Activated CD4-positive, alpha-beta T cell treated with anti-CD3 and anti-CD28 coated beads, Interleukin-2, amount 10 ng/mL, durations not matched to agents 24 days and 14 days (primary cell): ENCODE measurements around the gene ANKRD11. TPM values are rescaled to one million over a fixed set of nuclear protein-coding genes. Genes with fewer than 3 reads are reported as not detected.
"Not testable (repeated sequence)": the region's sequence is repeated elsewhere in the genome, so short reads cannot be mapped to it uniquely, and the experiment has no call there.

Experiments
- DNase-seq: peaks from one replicate; pipeline ENCODE4 v3.0.0; 2022
- H3K27ac Mint-ChIP-seq: one replicate; pipeline ENCODE4 v1.8.0; 2022; ENCODE audit warnings: mild to moderate bottlenecking, mixed read lengths
- H3K27me3 Mint-ChIP-seq: one replicate; pipeline ENCODE4 v1.8.0; 2022; ENCODE audit warnings: mixed read lengths
- H3K36me3 Mint-ChIP-seq: one replicate; pipeline ENCODE4 v1.8.0; 2022; ENCODE audit warnings: low read depth, mild to moderate bottlenecking, mixed read lengths
- H3K4me1 Mint-ChIP-seq: one replicate; pipeline ENCODE4 v1.8.0; 2021; ENCODE audit warnings: mixed read lengths
- H3K4me3 Mint-ChIP-seq: one replicate; pipeline ENCODE4 v1.8.0; 2022; ENCODE audit warnings: mild to moderate bottlenecking, moderate library complexity, mixed read lengths
- H3K9me3 Mint-ChIP-seq: one replicate; pipeline ENCODE4 v1.8.0; 2021; ENCODE audit warnings: mixed read lengths
- intact Hi-C: fragments of 100-400 bp; cut with micrococcal nuclease; formaldehyde crosslinking; loops from one replicate; pipeline ENCODE4 v1.15.1; 2023
- total RNA-seq: library from RNA; stranded (reverse); gene quantifications from 2 replicates; pipeline ENCODE4 v1.2.3, GENCODE V29; 2022

Gene ANKRD11
- total RNA-seq, 1 donor from 2014 or later = 152 TPM

DNA sequence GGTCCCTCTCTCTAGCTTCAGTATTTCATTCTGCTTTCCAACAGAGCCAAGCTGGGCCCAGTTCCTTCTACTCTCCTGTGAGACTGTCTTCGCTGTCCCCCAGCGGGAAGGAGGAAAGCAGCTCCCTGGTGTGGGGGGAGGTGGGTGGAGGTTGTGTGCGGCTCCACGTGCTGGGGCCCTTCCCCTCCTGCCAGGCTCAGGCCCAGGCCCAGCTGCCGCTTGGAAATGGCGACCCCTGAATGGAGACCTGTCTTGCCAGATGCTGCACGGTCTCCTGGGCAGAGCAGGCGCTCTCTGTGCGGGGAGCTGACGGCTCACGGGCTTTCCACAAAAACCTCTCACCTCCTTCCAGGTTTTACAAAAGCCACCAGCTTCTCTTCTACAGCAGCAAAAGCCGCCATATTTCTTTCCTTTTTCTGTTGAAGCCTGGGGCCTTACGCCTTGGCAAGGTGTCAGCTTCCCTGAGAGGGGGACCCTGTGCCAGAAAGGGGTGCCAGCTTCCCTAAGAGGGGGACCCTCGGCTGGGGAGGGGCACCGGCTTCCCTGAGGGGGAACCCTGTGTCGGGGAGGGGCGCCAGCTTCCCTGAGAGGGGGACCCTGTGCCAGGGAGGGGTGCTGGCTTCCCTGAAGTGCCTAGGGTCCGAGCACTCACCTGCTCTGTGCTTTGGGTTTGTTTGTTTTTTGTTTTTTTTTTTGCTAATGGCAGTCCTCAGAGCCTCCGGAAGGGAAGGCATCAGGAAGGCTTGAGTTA is 225.4 kb downstream of the ANKRD11 start:
- Mint-ChIP-seq H3K4me3 (no peak overlapping the region), H3K9me3 (no peaks in the 10 kb centered on the region), H3K4me1 (peaks cover 5% of the 10 kb centered on the region), H3K27me3 (no peaks in the 10 kb centered on the region), H3K36me3 (peaks cover 19% of the 10 kb centered on the region), H3K27ac (no peak overlapping the region)
- intact Hi-C loops = no loop called here
- no peak for DNase-seq

DNA sequence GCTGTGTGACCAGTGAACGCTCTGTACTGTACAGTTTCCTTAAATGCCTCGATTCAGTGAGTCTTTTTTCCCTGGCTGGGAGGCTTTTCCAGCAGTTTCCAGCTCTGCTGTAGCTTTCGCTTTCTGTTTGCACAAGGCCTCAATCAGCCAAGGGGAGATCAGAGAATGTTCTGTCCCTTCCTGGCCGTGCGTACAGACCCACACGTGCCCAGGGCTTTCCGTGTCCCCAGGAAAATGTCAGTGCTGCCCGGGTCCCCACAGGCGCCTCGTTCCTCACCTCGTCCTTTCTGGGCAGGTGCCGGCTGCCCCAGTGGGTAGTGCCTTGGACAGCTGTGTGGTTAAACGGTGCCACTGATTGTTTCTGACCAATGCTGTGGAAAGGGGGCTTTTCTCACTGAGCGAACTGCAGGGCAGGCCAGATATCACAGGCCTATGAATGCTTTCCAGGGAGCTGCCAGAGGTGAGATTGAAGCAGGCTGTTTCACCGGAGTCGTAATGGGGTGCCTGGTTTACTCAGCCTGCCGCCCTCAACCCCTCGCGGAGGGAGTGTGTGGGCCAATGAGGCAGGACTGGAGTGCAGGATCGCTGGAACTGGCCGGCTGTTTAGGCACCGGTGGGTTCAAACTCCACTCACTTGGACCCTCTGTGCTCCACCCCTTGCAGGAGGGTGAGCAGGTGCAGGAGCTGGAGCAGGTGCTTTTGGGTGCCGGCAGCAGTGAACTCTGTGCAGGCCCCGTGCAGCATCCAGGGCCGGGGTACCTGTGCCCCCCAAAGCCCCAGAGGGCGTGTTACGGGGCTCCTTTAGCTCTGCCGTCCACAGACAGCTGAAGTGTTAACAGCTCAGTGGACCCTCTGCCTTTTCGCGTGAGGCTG is 228.4 kb downstream of the ANKRD11 start:
- Mint-ChIP-seq H3K4me3 (no peak overlapping the region), H3K27me3 (peaks cover 12% of the 10 kb centered on the region), H3K36me3 (peaks cover 4% of the 10 kb centered on the region), H3K4me1 (peaks cover 14% of the 10 kb centered on the region), H3K9me3 (no peaks in the 10 kb centered on the region), H3K27ac (peak overlapping the region; percentile 47)
- intact Hi-C loops = no loop called here
- DNase-seq = no peak

DNA sequence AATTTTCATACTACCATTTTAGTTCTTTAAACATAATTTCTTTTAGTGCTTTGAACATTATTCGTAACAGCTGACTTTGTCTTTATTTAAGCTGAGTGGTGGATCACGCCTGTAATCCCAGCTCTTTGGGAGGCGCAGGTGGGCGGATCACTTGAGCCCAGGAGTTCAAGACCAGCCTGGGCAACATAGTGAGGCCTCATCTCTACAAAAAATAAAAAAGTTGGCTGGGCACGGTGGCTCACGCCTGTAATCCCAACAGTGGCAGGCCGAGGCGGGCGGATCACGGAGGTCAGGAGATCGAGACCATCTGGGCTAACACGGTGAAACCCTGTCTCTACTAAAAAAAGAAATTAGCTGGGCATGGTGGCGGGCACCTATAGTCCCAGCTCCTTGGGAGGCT is 230.5 kb downstream of the ANKRD11 start:
- H3K27ac Mint-ChIP-seq, intact Hi-C loops, DNase-seq: not testable (repeated sequence)

DNA sequence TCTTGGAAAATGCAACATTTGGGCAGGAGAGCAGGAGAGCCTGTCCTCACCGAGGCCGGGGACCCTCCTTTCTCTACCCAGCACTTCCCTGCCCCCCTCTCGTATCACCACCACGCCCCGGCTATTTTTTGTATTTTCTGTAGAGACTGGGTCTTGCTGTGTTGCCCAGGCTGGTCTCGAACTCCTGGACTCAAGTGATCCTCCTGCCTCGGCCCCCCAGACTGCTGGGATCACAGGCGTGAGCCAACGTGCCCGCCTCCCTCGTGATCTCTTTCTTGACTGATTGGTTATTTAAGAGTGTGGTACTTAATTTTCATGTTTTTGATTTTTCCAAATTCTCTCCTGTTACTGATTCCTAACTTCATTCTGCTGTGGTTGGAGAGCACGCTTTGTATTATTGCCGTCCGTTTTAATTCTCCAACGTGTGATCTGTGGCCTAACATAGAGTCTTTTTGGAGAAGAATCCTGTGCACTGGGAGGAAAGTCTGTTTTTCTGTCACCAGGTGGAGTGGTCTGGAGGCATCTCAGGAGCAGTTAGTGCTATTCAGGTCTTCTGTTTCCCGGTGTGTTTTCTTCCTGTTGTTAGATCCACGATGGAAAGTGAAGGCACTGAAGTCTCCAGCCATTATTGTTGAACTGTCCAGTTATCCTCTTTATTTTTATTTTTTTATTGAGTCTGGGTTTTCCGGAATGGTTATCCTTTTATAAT is 232.4 kb downstream of the ANKRD11 start:
- Mint-ChIP-seq H3K4me3 (peak overlapping the region; percentile 73), H3K36me3 (peaks cover 7% of the 10 kb centered on the region), H3K27ac (peak overlapping the region; percentile 60), H3K4me1 (peaks cover 19% of the 10 kb centered on the region), H3K27me3 (peaks cover 27% of the 10 kb centered on the region), H3K9me3 (peaks cover 3% of the 10 kb centered on the region)
- intact Hi-C loops = no loop called here
- DNase-seq = no peak

More for the DNA sequence above, 230.5 kb downstream of the ANKRD11 start:
- H3K4me3 Mint-ChIP-seq, H3K36me3 Mint-ChIP-seq, H3K9me3 Mint-ChIP-seq: not testable (repeated sequence)
- H3K4me1 Mint-ChIP-seq = peaks cover 19% of the 10 kb centered on the region
- H3K27me3 Mint-ChIP-seq = peaks cover 22% of the 10 kb centered on the region

DNA sequence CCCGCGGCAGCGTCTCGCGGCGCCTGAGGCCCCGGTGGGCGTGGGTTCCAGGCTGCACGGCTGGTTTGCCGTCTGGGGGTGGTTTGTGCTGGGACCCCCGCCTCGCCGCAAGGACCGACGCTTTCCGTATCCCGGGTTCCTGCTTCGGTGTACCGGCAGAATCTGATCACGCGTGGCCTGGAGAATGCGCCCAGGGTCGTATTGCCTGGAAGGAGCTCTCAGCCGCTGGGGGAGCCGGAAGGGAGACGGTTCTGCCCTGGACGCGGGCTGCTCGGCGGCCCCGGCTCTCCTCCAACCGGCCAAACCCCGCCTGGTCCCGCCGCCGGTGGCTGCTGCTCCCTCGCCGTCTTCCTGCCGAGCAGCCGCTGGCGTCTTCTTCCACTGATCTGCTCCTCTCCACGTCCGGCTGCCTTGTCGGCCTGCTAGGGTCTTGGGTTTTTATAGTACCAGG is 233.1 kb downstream of the ANKRD11 start:
- H3K4me1 Mint-ChIP-seq = peaks cover 19% of the 10 kb centered on the region
- H3K27me3 Mint-ChIP-seq = peaks cover 27% of the 10 kb centered on the region
- H3K27ac Mint-ChIP-seq = peak overlapping the region; percentile 60
- peak; percentile 73 for DNase-seq
- H3K4me3 Mint-ChIP-seq = peak overlapping the region; percentile 73
- peaks cover 3% of the 10 kb centered on the region for H3K9me3 Mint-ChIP-seq
- peaks cover 5% of the 10 kb centered on the region for H3K36me3 Mint-ChIP-seq
- intact Hi-C loops = no loop called here

DNA sequence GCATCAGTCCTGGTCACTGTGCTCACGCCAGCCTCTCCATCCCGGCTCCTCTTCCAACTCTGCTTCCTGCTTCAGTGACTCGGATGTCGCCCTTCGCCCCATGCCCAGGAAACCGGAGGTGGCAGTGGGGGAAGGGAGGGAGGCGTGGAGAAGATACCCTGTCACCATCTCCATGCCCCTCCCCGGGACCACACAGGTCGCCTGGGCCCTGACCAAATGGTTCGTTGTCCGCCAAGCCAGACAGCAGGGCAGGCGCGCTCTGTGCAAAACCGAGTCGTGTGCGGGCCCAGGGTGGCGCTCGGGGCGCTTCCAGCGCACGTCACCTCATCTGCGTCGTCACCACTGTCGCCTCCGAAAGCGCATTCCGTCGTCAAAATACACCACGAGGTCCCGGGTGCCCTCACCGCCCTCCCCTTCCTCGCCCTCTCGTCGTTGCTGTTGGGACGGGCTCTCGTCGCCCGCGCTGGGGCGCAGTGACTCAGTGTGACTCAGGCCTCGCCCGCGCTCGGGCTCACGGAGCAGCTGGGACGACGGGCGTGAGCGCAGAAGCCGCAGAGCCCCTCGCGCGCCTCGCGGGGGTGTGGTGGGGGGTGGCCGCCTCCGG is 233.6 kb downstream of the ANKRD11 start:
- Mint-ChIP-seq H3K4me1 (peaks cover 18% of the 10 kb centered on the region), H3K27ac (peak overlapping the region; percentile 62)
- intact Hi-C loops = no loop called here

DNA sequence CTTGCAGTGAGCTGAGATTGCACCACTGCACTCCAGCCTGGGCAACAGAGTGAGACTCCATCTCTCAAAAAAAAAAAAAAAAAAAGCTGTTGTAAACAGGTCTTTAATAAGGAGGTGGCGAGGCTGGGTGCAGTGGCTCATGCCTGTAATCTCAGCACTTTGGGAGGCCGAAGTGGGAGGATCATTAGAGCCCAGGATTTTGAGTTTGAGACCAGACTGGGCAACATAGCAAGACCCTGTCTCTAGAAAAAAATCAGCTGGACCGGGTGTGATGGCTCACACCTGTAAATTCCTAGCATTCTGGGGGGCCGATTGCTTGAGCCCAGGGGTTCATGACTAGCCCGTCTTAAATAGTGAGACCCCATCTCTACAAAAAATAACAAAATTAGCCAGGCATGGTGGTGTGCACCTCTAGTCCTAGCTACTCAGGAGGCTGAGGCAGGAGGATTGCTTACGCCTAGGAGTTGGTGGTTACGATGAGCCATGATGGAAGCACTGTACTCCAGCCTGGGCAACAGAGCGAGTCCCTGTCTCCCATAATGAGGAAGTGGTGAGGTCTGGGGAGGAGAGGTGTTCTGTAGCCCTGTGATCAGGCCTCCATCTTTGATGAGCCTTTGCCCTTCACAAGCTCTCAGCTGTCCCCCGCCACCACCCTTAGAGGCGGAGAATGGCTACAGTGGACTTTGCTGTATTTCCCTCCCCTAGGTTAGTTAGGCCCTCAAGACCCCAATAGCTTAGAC is 236.6 kb downstream of the ANKRD11 start:
- Mint-ChIP-seq H3K27ac (no peak overlapping the region), H3K9me3 (peaks cover 11% of the 10 kb centered on the region), H3K4me3 (no peak overlapping the region), H3K4me1 (peaks cover 14% of the 10 kb centered on the region), H3K27me3 (peaks cover 30% of the 10 kb centered on the region), H3K36me3 (peaks cover 11% of the 10 kb centered on the region)
- DNase-seq = no peak
- intact Hi-C loops = no loop called here

More for the DNA sequence above, 233.6 kb downstream of the ANKRD11 start:
- Mint-ChIP-seq H3K4me3 (peak overlapping the region; percentile 76), H3K9me3 (peaks cover 3% of the 10 kb centered on the region), H3K36me3 (peaks cover 5% of the 10 kb centered on the region), H3K27me3 (peaks cover 27% of the 10 kb centered on the region)
- DNase-seq = peak; percentile 90

DNA sequence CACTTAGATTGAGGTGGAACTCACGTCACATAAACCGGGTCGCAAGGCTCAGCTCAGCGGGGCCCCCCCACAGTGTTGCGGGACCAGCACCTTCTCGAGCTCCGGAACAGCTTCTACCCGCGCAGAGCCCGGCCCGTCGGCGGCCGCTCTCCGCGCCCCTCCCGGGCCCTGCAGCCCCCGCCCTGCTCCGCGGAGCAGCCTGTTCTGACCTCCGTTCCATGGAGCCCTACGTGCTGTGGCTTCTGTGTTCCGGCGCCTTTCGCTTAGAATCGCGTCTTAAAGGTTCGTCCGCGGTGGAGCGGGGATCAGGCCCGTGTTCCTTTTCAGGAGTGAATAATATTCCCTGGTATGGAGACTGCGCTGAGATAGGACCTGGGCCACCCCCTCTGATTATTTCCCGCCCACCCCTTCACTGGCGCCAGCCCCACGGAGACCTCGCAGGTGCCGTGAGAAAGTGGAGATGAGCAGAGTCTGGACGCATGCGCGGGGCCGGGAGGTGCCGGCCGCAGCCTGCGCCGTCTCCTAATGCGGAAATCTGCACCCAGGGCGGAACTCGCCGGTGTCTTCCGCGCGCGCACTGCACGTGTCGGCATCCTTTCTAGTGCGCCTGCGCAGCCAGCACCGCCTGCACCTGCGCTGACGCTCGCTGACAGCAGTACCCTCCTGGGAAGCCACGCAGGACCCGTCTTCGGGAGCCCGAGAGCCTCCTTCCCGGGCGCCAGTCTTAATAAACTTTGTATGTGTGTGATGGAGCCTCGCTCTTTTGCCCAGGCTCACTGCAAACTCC is 242.0 kb downstream of the ANKRD11 start:
- Mint-ChIP-seq H3K9me3 (peaks cover 8% of the 10 kb centered on the region), H3K4me1 (peaks cover 2% of the 10 kb centered on the region), H3K27ac (no peak overlapping the region), H3K36me3 (peaks cover 6% of the 10 kb centered on the region), H3K4me3 (peak overlapping the region; percentile 76), H3K27me3 (peaks cover 4% of the 10 kb centered on the region)
- DNase-seq = no peak
- intact Hi-C loops = loop anchor here (5.0 to 10.0 kb wide), 3 partner anchors 456 to 616 kb away; partner anchors contain the start of genes SPATA2L, VPS9D1 and ZNF276

DNA sequence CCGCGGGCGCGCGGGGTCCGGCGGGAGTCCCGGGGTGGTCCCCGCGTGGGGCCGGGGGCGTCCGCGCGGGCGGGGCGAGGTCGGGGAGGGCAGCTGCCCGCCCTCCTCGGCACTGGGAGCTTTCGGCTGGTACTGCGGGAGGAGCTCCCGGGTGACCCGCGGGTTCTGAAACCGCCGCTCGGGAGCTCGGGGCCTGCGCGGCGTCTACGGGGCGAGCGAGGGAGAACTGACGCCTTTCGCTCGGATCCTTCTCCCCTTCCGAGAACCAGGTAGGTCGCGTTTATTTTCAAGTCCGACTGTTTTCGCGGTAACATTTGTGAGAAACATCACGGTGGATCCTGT is 242.7 kb downstream of the ANKRD11 start:
- not testable (repeated sequence) for H3K4me1 Mint-ChIP-seq, H3K27me3 Mint-ChIP-seq, H3K36me3 Mint-ChIP-seq, H3K27ac Mint-ChIP-seq, H3K9me3 Mint-ChIP-seq, DNase-seq
- intact Hi-C loops = loop anchor here (1.0 to 10.0 kb wide), 5 partner anchors 55 to 617 kb away; partner anchors contain the start of genes CDH15, SPATA2L, VPS9D1 and ZNF276
- H3K4me3 Mint-ChIP-seq = peak overlapping the region; percentile 76

DNA sequence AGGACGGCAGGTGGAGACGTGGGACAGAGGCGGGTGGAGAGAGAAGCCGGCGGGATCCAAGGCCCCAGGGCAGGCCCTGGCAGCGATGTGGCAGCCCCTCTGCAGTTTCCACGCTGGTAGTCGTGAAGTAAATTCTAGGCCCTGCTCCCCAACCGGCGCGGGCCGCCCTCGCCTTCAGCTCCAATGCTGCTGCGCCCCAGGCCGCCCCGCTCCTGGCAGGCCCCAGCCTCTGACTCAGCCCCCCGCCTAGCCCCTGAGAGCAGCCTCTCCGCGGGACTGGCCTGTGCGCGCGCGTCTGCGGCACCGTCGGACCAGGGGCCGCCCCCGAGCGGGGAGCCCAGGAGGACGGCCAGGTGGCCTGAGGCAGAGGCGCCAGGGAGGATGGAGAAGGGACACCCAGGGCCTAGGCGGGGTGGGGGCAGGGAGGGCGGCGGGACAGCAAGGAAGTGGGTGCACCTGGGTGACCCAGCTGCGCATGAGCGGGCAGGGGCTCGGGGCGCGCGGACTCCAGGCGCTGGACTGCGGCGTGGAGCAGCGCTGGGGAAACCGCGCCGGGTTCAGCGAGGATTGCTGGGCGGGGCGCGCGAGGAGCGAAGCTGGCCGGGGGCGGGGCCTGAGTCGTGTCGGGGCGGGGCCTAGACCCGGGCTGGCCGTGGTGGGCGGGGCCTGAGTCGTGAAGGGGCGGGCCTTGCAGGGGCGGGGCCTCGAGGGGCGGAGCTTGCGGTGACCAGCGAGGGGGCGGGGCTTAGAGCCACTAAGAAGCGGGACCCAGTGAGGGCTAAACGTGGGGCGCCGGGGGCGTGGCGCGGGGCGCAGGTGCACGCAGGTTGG is 243.2 kb downstream of the ANKRD11 start:
- Mint-ChIP-seq H3K9me3 (peaks cover 8% of the 10 kb centered on the region), H3K4me1 (peaks cover 6% of the 10 kb centered on the region), H3K27me3 (peaks cover 4% of the 10 kb centered on the region), H3K36me3 (peaks cover 6% of the 10 kb centered on the region), H3K4me3 (peak overlapping the region; percentile 76), H3K27ac (no peak overlapping the region)
- DNase-seq = peak; percentile 97
- intact Hi-C loops = loop anchor here (1.0 to 10.0 kb wide), 5 partner anchors 54 to 618 kb away; partner anchors contain the start of genes CDH15, SPATA2L, VPS9D1 and ZNF276

DNA sequence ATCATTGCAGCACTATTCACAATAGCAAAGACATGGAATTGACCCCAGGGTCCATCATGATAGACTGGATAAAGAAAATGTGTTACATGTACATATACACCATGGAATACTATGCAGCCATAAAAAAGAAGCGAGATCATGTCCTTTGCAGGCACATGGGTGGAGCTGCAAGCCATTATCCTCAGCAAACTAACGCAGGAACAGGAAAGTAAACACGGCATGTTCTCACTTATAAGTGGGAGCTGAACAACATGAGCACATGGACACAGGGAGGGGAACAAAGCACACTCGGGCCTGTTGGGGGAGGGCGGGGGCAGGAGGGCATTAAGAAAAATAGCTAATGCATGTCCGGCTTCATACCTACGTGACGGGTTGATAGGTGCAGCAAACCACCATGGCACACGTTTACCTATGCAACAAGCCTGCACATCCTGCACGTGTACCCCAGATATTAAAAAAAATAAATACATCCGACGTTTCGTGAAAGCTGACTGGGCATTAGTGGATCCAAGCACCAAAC is 243.9 kb downstream of the ANKRD11 start:
- Mint-ChIP-seq H3K27ac (no peak overlapping the region), H3K9me3 (peaks cover 8% of the 10 kb centered on the region), H3K4me1 (peaks cover 8% of the 10 kb centered on the region), H3K27me3 (peaks cover 4% of the 10 kb centered on the region), H3K4me3 (peak overlapping the region; percentile 76), H3K36me3 (peaks cover 6% of the 10 kb centered on the region)
- intact Hi-C loops = loop anchor here (2.0 to 10.0 kb wide), 4 partner anchors 54 to 618 kb away; partner anchors contain the start of genes SPATA2L, VPS9D1 and ZNF276
- DNase-seq = no peak
